RWPE1 (cell line): ENCODE measurements around the gene ERBB4.

Source experiments
- CTCF ChIA-PET: fragments of 350-600 bp; sonication (Branson Sonifier 250); formaldehyde crosslinking; extraction: SDS; loops from one replicate; lab custom pipeline; 2021; lab: Yijun Ruan, JAX
- POLR2A ChIA-PET: fragments of 400-600 bp; formaldehyde crosslinking; extraction: SDS; loops from one replicate; lab custom pipeline; 2020; ENCODE audit warnings: antibody characterized with exemption; ENCODE audit not compliant: low non-redundant PET; lab: Yijun Ruan, JAX
- DNase-seq: peaks from one replicate; pipeline ENCODE4 v3.0.0; 2012; ENCODE audit warnings: low spot score
- H3K27ac ChIP-seq: fragments of 450-650 bp; 2 replicates; pipeline ENCODE4 v1.5.1; 2017
- TF ChIP-seq, protein P1 (sequence below): fragments of 450-650 bp; conservative IDR thresholded peaks from 2 replicates; pipeline ENCODE4 v1.5.1; 2017; ENCODE audit warnings: low read depth, mild to moderate bottlenecking

Gene ERBB4

DNA sequence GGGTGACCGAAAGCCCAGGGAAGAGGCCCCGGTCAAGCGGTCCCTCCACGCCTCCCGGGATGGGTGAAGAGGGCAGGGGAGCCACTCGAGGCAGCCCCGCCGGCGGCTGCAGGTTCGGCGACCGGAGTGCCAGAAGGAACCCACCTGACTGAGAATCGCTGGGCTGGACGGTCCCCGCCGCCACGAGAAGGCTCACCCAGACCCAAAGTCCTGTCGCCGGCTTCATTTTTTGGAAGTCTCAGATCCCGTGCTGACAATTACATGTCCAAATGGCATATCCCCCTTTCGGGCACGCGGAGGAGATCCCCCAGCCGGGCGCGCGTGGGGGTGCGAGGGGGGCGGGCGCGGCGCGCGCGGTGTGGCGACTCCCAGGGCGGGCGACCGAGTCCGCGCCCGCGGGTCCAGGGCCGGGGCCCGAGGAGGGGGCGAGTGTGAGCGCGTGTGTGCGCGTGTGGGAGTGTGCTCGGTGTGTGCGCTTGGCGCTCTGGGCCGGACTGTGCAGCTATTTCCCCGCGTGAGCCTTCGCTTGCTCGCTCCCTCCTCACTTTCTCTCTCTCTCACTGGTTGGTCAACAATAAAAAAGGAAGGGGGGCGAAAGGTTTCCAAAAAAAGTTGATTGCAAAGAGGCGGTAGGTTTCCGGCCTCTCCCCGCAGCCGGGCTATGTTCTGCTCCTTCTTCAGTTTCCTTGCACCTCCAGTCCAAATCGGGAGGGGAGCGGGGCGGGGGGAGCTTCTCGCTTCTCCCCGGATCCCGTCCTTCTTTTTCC lies at the start of gene ERBB4:
TSS of gene ERBB4 (minus strand) at position 498 of the 767 bp plus-strand sequence. CDS start at position 226, 272 bp downstream.
- no peak within 1 kb of the TSS for H3K27ac ChIP-seq
- ChIA-PET CTCF (interaction anchor here (0.5 kb wide), 1 partner anchor 405 kb away, joined by 5 read pairs; no protein-coding TSS in a partner anchor), POLR2A (no interaction called here)
- TF ChIP-seq, protein P1, sequence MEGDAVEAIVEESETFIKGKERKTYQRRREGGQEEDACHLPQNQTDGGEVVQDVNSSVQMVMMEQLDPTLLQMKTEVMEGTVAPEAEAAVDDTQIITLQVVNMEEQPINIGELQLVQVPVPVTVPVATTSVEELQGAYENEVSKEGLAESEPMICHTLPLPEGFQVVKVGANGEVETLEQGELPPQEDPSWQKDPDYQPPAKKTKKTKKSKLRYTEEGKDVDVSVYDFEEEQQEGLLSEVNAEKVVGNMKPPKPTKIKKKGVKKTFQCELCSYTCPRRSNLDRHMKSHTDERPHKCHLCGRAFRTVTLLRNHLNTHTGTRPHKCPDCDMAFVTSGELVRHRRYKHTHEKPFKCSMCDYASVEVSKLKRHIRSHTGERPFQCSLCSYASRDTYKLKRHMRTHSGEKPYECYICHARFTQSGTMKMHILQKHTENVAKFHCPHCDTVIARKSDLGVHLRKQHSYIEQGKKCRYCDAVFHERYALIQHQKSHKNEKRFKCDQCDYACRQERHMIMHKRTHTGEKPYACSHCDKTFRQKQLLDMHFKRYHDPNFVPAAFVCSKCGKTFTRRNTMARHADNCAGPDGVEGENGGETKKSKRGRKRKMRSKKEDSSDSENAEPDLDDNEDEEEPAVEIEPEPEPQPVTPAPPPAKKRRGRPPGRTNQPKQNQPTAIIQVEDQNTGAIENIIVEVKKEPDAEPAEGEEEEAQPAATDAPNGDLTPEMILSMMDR, result no peak
- DNase-seq, result no peak

DNA sequence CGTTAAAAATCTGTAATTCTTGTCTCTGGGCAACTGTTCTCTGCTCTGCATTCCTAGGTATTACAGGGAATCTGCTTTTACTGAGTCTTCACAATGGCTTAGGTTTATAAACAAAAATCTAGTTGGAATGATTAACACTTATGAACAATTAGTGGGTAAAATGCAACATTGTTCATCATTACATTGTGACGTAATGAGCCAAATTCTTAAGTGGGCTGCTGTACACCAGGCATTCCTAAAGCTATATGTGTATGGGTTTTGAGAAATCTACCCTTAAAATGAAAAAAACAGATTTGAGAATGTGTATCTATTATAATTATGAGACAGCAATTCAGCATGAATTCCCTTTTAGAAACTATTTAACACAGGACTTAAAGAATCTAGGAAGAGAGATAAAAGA lies 41.5 kb upstream of the ERBB4 start:
- CTCF ChIA-PET, result no interaction called here
- TF ChIP-seq, protein P1, result no peak
- no peak for DNase-seq
- no peak overlapping the region for H3K27ac ChIP-seq
- POLR2A ChIA-PET, result no interaction called here

DNA sequence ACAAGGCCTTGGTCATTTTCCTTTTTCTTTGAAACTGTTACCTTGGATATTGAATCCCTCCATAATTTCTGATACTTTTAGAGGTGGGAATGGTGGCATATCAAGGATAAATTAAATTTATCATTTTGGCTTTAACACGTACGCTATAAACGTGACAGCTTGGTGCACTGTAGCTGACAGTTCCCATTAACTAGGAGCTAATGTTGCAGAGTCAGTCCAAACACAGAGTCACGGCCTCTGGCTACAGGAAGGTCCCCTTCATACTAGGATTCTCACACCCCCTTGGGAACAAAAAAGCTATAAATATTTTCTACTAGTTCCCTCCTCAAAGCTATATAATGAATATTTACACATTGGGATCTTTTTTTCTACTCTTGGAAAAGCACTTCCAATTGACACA lies 17.7 kb upstream of the ERBB4 start:
- DNase-seq, result no peak
- ChIA-PET POLR2A (no interaction called here), CTCF (interaction anchor here (2.0 kb wide), 1 partner anchor 11 kb away, joined by 5 read pairs; no protein-coding TSS in a partner anchor)
- no peak overlapping the region for H3K27ac ChIP-seq
- TF ChIP-seq, protein P1, result no peak

DNA sequence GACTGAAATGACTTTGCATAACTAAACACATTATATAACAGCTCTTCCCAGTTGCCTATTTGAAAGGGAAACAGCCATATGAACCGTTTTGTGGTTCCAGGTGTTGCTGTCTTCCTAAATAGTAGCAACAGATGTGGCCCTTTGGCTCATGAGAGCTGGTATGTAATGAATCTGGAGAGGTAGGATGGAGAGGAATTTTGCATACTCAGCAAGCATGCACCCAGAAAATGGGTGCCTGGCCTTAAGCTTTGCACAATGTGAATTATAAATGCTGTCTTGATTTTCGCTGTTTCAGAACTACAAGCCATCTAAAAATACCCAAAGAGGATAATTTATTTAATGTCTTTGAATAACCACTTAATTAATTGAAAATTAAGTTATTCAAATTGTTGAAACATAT lies 15.6 kb upstream of the ERBB4 start:
- TF ChIP-seq, protein P1, result no peak
- ChIA-PET POLR2A (no interaction called here), CTCF (interaction anchor here (0.5 to 2.0 kb wide), 3 partner anchors 13 to 549 kb away, joined by 3 to 5 read pairs (median 3); no protein-coding TSS in a partner anchor)
- H3K27ac ChIP-seq, result no peak overlapping the region
- no peak for DNase-seq

DNA sequence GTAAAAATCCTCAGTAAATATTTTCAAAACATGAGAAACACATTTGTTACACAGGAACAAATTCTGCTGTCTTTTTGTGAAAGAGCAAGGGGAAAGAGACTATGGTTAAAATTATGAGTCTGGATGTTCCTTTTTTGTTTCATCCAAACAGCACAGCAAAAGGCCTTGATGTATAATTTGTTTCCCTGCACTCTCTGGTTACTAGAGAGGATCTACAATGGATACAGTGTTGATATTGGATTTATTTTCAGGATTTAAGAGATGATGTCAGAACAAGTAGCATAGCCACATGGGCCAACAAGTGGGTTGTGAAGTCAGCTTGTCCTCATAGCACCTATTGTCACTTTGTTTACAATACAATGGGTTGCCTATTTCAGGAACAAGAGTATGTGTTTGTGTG lies 11.3 kb upstream of the ERBB4 start:
- CTCF ChIA-PET, result no interaction called here
- TF ChIP-seq, protein P1, result no peak
- DNase-seq, result no peak
- H3K27ac ChIP-seq, result no peak overlapping the region
- POLR2A ChIA-PET, result no interaction called here

DNA sequence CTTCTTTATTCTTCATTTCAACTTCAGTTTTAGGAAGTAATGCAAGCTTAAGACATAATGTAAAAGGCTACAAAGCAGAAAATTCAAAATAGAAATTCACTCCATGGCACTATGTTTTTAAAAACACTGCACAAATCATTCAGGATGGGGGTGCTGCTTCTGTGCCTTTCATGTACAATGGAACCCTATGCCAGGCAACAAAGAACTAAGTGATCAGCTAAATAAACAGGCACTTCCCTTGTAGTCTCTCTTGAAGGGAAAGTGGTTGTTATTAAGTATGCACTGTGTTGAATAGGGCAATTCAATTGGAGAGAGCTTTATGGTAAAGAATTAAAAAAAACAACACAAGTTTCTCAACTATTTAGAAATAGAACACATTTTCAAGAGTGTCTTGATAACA lies 10.9 kb upstream of the ERBB4 start:
- DNase-seq, result no peak
- TF ChIP-seq, protein P1, result no peak
- no peak overlapping the region for H3K27ac ChIP-seq
- CTCF ChIA-PET, result interaction anchor here (0.6 kb wide), 1 partner anchor 593 kb away, joined by 3 read pairs; no protein-coding TSS in a partner anchor
- POLR2A ChIA-PET, result no interaction called here
